NCI-H1930 (cell line): Measurements from ENCODE around the gene SAP25.
"Not testable (repeated sequence)": the region's sequence is repeated elsewhere in the genome, so short reads cannot be mapped to it uniquely, and the experiment has no call there.

Source experiments
- DNase-seq, 2 experiments: peaks; one replicate each; lab custom pipeline; 2025; lab: John Stamatoyannopoulos, UW

The SAP25 gene

GRCh38 chr7:100535982-100536381, 37.7 kb downstream of the SAP25 start:
- not testable (repeated sequence) for DNase-seq

GRCh38 chr7:100532165-100533022, 41.3 kb downstream of the SAP25 start:
- no peak for DNase-seq

DNA sequence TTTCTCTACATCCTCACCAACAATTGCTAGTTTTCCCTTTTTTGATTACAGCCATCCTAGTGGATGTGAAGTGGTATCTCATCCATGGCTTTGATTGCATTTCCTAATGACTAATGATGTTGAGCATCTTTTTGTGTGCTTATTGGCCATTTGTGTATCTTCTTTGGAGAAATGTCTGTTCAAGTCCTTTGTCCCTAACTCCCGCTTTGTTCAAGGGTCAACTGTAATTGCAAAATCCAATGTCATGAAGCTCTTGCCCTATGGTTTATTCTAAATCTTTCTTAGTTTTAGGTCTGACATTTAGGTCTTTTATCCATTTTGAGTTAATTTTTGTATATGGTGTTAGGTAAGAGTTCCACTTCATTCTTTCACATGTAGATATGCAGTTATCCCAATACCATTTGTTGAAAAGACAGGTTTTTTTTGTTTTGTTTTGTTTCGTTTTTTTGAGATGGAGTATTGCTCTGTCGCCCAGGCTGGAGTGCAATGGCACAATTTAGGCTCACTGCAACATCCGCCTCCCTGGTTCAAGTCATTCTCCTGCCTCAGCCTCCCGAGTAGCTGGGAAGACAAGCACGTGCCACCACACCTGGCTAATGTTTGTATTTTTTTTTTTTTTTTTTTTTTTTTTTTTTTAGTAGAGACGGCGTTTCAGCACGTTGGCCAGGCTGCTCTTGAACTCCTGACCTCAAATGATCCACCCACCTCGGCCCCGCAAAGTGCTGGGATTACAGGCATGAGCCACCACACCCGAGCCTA, 45.4 kb downstream of the SAP25 start:
- DNase-seq = not testable (repeated sequence)

DNA sequence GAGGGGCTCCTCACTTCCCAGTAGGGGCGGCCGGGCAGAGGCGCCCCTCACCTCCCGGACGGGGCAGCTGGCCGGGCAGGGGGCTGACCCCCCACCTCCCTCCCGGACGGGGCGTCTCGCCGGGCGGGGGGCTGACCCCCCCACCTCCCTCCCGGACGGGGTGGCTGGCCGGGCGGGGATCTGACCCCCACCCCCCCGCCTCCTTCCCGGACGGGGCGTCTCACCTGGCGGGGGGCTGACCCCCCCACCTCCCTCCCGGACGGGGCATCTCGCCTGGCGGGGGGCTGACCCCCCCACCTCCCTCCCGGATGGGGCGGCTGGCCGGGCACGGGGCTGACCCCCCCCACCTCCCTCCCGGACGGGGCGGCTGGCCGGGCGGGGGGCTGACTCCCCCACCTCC, 50.5 kb downstream of the SAP25 start:
- not testable (repeated sequence) for DNase-seq
